GM12874 (cell line): Measurements from ENCODE around the gene SNTG2.

Experiments used
- CTCF ChIP-seq: IDR thresholded peaks from 2 replicates; pipeline ENCODE4 v1.5.1; 2011; ENCODE audit warnings: low read depth, mild to moderate bottlenecking, control low read depth, low read length, moderate library complexity; ENCODE audit not compliant: insufficient read depth

SNTG2 gene

GRCh38 chr2:1088192-1088860 is 137.7 kb downstream of the SNTG2 start:
- no peak for TF ChIP-seq CTCF

GRCh38 chr2:1088940-1089339 is 138.3 kb downstream of the SNTG2 start:
- TF ChIP-seq CTCF = no peak

GRCh38 chr2:1091895-1092585 is 141.4 kb downstream of the SNTG2 start:
- TF ChIP-seq CTCF = no peak

GRCh38 chr2:1097101-1097500 is 146.5 kb downstream of the SNTG2 start:
- TF ChIP-seq CTCF = no peak

- no peak for TF ChIP-seq CTCF
Measured at GRCh38 chr2:1099418-1099817, 148.8 kb downstream of the SNTG2 start.

- no peak for TF ChIP-seq CTCF
Measured at GRCh38 chr2:1101011-1101782, 150.5 kb downstream of the SNTG2 start.

- TF ChIP-seq CTCF = no peak
Measured at GRCh38 chr2:1101982-1102590, 151.4 kb downstream of the SNTG2 start.
